HG03575 (cell line): Measurements from ENCODE around the gene RNF175.
"Not testable (repeated sequence)": the region's sequence is repeated elsewhere in the genome, so short reads cannot be mapped to it uniquely, and the experiment has no call there.

Source experiments
- ATAC-seq: cut with Tn5 transposase; IDR thresholded peaks from one replicate; pipeline ENCODE4 v1.9.1; 2021; ENCODE audit not compliant: unreplicated experiment, insufficient number of reproducible peaks, low FRiP score; ENCODE audit errors: extremely low read depth

The RNF175 gene

DNA sequence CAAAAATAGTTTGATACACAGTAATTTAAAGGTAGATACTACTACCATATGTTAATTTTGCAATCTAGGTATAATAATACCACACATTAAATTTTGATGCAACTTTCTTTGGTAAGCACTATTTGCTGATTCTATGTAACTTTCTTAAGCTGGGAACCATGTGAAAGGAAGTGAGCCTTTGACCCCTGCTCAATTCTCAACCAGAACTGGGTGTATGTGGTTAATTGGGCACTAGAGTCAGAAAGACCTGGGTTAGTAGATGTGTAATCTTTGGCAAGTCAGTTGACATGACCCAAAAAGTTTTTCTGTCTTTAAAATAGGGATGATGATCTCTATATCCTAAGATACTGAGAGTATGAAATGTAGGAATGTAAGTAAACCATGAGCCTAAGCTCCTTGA lies 53.3 kb downstream of the RNF175 start:
- ATAC-seq: no peak

DNA sequence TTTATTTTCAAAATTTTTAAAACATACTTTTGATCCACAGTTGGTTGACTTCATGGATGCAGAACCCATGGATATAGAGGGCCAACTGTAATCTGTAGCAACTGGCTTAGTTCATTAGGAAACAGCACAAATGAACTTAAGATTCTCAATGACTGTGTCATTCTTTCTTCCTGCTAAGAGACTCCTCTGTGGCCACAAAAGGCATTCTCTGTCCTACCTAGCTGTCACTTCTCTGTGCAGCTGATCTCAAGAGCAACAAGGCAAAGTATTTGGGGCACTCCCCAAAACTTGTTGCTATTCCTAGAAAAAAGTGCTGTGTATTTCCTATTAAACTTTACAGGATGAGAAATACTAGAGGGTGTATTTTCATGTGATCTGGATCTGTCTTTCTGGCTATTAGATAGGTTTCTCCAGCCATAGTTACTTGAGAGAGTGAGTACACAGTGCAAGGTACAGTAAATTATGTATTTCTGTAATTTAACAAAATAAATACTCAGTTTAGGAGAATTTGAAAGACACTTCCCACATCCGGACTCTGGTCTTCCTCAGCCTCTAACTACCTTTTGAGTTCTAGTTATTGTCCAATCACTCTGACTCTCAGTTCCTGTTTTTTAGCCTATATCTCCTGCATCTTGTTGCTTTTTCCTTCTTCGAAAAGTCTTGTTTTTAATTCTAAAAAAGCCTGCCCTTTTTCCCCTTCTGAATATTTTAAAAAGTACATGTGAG lies 53.9 kb downstream of the RNF175 start:
- peak; percentile 78 for ATAC-seq

DNA sequence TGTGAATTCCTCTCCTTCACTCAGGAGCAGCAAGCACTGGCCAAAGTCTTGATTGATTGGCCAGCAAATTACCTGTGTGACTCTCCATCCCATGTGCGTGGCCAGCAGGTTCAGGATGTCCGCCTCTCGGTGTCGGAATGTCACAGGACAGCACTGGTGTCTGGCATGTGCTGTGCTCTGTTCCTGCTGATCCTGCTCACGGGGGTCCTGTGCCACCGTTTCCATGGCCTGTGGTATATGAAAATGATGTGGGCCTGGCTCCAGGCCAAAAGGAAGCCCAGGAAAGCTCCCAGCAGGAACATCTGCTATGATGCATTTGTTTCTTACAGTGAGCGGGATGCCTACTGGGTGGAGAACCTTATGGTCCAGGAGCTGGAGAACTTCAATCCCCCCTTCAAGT lies 55.3 kb downstream of the RNF175 start:
- no peak for ATAC-seq

DNA sequence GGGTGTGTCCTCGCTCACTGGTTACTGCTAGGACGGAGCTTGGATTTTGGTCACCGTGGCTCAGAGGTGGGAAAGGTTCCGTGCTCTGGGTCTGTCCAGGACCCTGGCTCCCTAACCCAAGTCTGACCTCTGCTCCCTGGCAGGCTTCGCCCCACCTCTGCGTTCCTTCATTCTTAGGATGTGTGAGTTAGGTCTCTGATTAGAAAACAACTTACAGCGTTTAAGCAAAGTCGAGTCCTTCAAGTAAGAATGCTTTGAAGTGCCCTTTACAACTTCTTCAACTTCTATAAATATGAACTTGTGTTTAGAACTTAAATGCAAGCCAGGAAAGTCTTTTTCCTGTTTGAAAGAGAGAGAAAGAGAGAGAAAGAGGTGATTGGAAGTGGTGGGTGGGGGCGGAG lies 74.9 kb downstream of the RNF175 start:
- no peak for ATAC-seq

DNA sequence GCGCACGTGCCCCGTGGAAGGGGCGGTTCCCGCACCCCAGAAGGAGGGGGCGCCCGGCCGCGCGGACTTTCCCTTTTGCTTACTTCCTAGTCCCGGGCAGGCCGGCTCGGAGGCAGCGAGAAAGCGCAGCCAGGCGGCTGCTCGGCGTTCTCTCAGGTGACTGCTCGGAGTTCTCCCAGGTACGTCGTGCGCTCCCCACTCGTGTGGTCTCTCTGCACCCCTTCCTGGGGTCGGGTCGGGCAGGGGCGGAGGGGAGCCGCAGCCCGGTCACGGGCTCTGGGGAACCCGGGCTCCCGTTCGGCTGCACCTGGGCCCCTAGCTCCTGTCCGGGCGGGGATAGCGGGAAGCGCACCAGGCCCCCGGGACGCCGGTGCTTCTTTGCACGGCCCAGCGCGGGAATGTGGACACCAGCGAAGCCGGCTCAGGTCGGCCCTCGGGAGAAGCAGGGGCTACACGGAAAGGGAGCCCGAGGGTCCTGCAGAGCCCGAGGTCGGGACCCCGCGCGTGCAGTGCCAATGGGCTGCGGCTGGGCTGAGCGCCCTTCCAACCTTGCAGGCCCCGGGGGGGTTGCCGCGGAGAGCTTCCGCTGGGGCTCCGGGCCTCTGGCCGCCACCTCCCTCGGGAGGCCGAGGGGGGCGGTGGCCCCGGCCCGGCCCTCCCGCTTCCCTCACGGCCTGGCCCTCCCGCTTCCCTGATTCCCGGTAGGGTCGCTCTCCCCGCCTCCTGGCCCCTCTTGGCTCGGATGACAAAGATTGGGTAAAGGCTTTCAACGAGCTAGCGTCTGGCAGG lies 75.4 kb downstream of the RNF175 start, which contains the start of gene TLR2:
TSS of gene TLR2 (plus strand) at position 99 of the 789 bp plus-strand sequence. CDS start 18,628 bp downstream, outside the sequence.
- no peak for ATAC-seq

DNA sequence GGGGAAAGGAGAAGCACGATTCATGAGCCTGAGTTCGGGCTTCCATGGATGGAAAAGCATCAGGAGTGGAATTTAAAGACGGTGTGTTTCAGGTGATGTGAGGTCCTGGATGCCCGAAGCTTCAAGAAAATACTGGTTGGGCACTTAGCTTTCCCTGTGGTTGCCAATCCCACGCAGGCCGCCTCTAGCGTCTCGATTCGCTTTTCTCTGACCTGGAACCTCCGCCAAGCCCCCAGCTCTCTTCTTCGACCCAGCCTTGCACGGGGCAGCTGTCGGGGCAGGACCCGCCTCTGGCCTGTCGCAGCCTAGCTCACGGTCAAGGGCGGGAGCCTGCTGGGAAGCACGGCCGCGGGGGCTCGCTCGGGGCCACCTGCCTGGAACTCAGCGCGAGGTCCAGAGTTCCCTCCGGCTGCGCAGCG lies 76.1 kb downstream of the RNF175 start:
- ATAC-seq: no peak

DNA sequence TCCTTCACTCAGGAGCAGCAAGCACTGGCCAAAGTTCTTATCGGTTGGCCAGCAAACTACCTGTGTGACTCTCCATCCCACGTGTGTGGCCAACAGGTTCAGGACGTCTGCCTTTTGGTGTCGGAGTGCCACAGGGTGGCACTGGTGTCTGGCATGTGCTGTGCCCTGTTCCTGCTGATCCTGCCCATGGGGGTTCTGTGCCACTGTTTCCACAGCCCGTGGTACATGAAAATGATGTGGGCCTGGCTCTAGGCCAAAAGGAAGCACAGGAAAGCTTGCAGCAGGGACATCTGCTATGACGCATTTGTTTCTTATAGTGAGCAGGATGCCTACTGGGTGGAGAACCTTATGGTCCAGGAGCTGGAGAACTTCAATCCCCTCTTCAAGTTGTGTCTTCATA lies 80.3 kb downstream of the RNF175 start:
- no peak for ATAC-seq

DNA sequence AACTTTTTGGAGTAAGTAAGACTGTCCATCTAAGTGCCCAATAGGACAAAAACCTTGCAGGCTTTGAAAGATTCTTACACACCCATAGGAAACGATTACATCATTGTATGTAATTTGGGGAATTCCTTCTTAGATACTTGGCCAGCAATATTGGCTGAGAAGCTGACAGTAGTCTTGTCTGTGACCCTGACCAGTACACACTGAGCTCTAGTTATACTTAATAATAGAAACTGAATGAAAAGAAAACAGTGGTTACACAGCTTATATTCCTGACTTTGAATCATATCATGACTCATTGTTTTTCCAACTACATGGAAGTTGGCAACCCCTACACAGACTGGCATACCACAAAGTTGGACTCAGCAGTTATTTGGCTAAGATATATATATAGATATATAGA lies 82.8 kb downstream of the RNF175 start:
- ATAC-seq: no peak

DNA sequence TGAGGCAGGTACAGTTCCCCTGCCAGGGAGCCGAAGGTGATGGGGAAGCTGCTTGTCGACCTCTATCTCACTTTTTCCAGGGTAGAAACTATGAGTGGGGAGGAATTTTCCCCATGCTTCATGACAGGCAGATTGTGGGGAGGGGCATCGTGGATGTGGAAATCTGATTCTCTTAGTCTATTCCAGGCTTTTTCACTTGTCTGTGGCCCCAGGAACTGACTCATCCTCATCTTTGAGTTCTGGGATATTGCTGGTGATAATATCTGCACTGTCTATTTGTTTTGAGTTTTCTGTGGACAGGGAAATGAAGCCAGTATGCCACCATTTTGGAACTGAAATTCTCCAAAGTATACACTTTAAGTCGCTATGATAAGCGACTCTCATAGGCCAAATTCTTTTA lies 83.3 kb downstream of the RNF175 start:
- ATAC-seq: no peak

DNA sequence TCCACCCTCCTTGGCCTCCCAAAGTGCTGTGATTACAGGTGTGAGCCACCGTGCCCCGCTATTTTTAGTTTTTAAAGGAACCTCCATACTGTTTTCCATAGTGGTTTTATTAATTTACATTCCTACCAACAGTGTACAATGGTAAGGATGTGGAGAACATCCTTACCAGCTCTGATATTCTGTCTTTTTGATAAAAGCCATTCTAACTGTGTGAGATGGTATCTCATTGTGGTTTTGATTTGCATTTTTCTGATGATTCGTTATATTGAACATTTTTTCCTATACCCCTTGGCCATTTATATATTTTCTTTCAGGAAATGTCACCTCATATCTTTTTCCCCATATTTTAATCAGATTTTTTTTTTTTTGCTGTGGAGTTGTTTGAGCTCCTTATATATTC lies 90.0 kb downstream of the RNF175 start:
- ATAC-seq: no peak

DNA sequence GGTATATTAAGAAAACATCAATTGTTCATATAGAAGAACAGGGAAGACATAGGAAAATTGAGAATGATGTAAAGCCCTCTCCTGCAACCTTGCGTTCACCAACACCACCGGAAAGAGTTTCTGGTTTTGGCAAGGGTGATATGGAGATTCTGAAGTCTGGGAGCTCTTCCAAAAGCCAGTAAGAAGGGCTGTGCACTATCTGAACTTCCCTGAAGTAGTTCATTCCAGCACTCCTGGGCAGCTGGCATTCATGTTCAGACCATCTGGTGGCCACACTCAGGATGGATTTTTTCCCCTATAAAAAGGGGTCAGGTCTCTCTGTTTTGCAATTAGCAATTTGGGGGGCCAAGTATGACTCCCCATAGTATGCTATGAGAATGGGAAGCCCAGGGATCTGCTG lies 91.2 kb downstream of the RNF175 start:
- ATAC-seq: no peak

DNA sequence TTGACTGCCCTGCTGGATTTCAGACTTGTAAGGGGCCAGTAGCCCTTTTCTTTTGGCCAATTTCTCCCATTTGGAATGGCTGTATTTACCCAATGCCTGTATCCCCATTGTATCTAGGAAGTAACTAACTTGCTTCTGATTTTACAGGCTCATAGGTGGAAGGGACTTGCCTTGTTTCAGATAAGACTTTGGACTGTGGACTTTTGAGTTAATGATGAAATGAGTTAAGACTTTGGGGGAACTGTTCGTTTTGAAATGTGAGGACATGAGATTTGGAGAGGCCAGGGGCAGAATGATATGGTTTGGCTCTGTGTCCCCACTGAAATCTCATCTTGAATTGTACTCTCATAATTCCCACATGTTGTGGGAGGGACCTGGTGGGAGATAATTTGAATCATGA lies 93.3 kb downstream of the RNF175 start:
- not testable (repeated sequence) for ATAC-seq

DNA sequence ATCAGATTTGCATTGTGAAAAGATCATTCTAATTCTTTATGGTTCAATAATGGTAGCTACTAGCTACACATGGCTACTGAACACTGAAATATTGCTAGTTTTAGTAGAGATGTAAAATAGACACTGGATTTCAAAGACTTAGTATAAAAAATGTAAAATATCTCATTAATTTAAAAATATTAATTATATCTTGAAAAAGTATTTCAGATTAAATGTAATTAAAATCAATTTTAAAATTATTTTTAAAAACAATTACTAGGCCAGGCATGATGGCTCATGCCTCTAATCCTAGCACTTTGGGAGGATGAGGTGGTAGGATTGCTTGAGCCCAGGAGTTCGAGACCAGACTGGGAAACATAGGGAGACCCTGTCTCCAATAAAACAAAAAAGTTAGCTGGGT lies 96.2 kb downstream of the RNF175 start:
- no peak for ATAC-seq

DNA sequence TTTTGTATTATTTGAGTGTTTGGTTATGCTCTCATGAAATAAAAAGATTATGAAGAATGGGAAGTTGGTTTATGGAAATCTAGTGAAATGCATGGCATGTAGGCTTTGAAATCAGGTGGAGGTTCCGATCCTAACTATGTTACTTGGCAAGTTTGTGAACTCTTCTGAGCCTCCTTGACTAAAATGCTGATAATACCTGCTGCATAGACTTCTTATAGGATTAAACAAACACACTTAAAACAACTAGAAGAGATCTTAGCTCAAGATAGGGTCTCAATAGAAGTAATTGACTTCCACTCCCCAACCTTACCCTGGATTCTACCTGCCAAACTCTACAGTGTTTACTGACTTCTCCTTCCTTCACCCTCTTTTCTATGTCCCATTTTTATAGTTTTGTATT lies 97.9 kb downstream of the RNF175 start:
- no peak for ATAC-seq

DNA sequence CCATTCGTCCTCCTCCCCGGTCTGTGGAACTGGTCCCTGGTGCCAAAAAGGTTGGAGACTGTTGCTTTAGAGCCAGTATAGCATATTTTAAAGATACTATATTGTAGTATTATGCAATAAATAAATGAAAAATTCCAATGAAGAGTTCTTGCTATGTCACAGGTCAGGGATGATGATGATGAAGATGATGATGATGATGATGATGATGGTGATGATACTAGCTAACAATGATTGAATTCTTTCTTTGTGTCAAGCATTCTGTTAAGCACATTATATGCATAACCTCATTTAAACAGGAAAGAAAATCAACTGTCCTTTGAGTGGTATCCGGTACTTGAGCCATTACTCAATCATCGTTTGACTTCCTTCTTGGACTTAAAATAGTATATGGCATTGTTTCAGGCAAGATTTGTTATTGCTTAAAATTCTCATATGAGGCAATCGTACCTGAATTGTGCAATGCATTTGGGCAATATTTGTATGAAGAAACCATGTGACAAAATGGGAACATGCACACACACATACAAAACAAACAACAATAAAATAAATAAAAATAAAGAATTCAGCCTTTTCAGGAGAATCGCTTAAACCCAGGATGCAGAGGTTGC lies 98.5 kb downstream of the RNF175 start:
- ATAC-seq: no peak
